Neural progenitor cell (in vitro differentiated cells): Measurements from ENCODE around the gene CYTL1. TPM values are rescaled to one million over a fixed set of nuclear protein-coding genes. Genes with fewer than 3 reads are reported as not detected.

ENCODE experiments used
- DNase-seq: peaks from one replicate; pipeline ENCODE4 v3.0.0-alpha.2; 2016; ENCODE audit warnings: low spot score
- H2AFZ ChIP-seq: fragments of 200-600 bp; sonication (generic); replicated peaks from 2 replicates; pipeline ENCODE4 v1.6.1; 2016; ENCODE audit warnings: antibody characterized with exemption
- H3F3A ChIP-seq: fragments of 200-600 bp; sonication (generic); 2 replicates; pipeline ENCODE4 v1.6.1; 2016; ENCODE audit warnings: antibody characterized with exemption, low read depth
- H3K27ac ChIP-seq: fragments of 200-600 bp; sonication (generic); 2 replicates; pipeline ENCODE4 v1.5.1; 2016; ENCODE audit warnings: mild to moderate bottlenecking
- H3K27me3 ChIP-seq: fragments of 200-600 bp; sonication (generic); 2 replicates; pipeline ENCODE4 v1.6.1; 2016; ENCODE audit warnings: mild to moderate bottlenecking, moderate library complexity
- H3K36me3 ChIP-seq: fragments of 200-600 bp; sonication (generic); 2 replicates; pipeline ENCODE4 v1.5.1; 2016
- H3K4me1 ChIP-seq: fragments of 200-600 bp; sonication (generic); 2 replicates; pipeline ENCODE4 v1.6.1; 2016; ENCODE audit warnings: mixed run types
- H3K4me2 ChIP-seq: fragments of 200-600 bp; sonication (generic); 2 replicates; pipeline ENCODE4 v1.6.1; 2016
- H3K4me3 ChIP-seq: fragments of 200-600 bp; sonication (generic); 2 replicates; pipeline ENCODE4 v1.5.1; 2016
- H3K79me2 ChIP-seq: fragments of 200-600 bp; sonication (generic); 2 replicates; pipeline ENCODE4 v1.6.1; 2016; ENCODE audit warnings: low read depth
- H3K9ac ChIP-seq: fragments of 200-600 bp; sonication (generic); 2 replicates; pipeline ENCODE4 v1.6.1; 2016
- H3K9me3 ChIP-seq: fragments of 200-600 bp; sonication (generic); 2 replicates; pipeline ENCODE4 v1.5.1; 2016; ENCODE audit warnings: low read depth
- H4K20me1 ChIP-seq: fragments of 200-600 bp; sonication (generic); 2 replicates; pipeline ENCODE4 v1.6.1; 2016; ENCODE audit warnings: low read depth
- H3K27ac Mint-ChIP-seq: 3 replicates; pipeline ENCODE4 v1.8.0; 2021; ENCODE audit warnings: mixed read lengths
- H3K27me3 Mint-ChIP-seq: 2 replicates; pipeline ENCODE4 v1.8.0; 2022; ENCODE audit warnings: low read depth, mild to moderate bottlenecking, inconsistent platforms, moderate library complexity, mixed read lengths; ENCODE audit not compliant: insufficient read depth
- H3K36me3 Mint-ChIP-seq: 3 replicates; pipeline ENCODE4 v1.8.0; 2021; ENCODE audit warnings: mixed read lengths
- H3K4me1 Mint-ChIP-seq: 3 replicates; pipeline ENCODE4 v1.8.0; 2021; ENCODE audit warnings: mixed read lengths
- H3K4me3 Mint-ChIP-seq: 3 replicates; pipeline ENCODE4 v1.8.0; 2021; ENCODE audit warnings: mild to moderate bottlenecking, moderate library complexity, mixed read lengths
- H3K9me3 Mint-ChIP-seq: 3 replicates; pipeline ENCODE4 v1.8.0; 2020; ENCODE audit warnings: mixed read lengths
- CTCF ChIP-seq: fragments of 200-600 bp; sonication (generic); IDR thresholded peaks from 2 replicates; pipeline ENCODE4 v1.5.1; 2017; ENCODE audit warnings: antibody characterized with exemption, mild to moderate bottlenecking
- EZH2 ChIP-seq: fragments of 200-600 bp; sonication (generic); IDR thresholded peaks from 2 replicates; pipeline ENCODE4 v1.6.1; 2017; ENCODE audit warnings: antibody characterized with exemption, mild to moderate bottlenecking, moderate library complexity
- EZH2phosphoT487 ChIP-seq: fragments of 200-600 bp; sonication (generic); IDR thresholded peaks from 2 replicates; pipeline ENCODE4 v1.6.1; 2017; ENCODE audit warnings: antibody characterized with exemption
- total RNA-seq: library from RNA; depleted of rRNA; stranded (reverse); fragments of >200 nt; gene quantifications from 2 replicates; pipeline ENCODE4 v1.2.3, GENCODE V29; 2015; ENCODE audit warnings: low replicate concordance

Gene CYTL1
- total RNA-seq, 1 donor from 2014 or later = 3.1 TPM

- no peak for DNase-seq
- Histone ChIP-seq H3K27me3 (no peaks in the 10 kb centered on the region), H3K36me3 (no peaks in the 10 kb centered on the region), H3K9ac (no peak overlapping the region), H3K79me2 (no peaks in the 10 kb centered on the region), H2AFZ (no peak overlapping the region), H3K9me3 (no peaks in the 10 kb centered on the region), H3K4me1 (no peaks in the 10 kb centered on the region), H3F3A (no peaks in the 10 kb centered on the region), H4K20me1 (no peaks in the 10 kb centered on the region), H3K4me3 (no peak overlapping the region), H3K27ac (no peak overlapping the region), H3K4me2 (no peak overlapping the region)
- Mint-ChIP-seq H3K4me1 (peaks cover 2% of the 10 kb centered on the region), H3K4me3 (no peak overlapping the region), H3K9me3 (no peaks in the 10 kb centered on the region), H3K27me3 (no peaks in the 10 kb centered on the region), H3K27ac (no peak overlapping the region), H3K36me3 (no peaks in the 10 kb centered on the region)
- no peak for TF ChIP-seq EZH2
- TF ChIP-seq CTCF = no peak
- TF ChIP-seq EZH2phosphoT487 = no peak
These were observed 6.3 kb downstream of the CYTL1 start for GRCh38 chr4:5012958-5013357.

GRCh38 chr4:5012244-5012898 is 6.9 kb downstream of the CYTL1 start:
- Histone ChIP-seq H3K9me3 (no peaks in the 10 kb centered on the region), H3K4me1 (no peaks in the 10 kb centered on the region), H3K9ac (no peak overlapping the region), H3F3A (no peaks in the 10 kb centered on the region), H2AFZ (no peak overlapping the region), H3K27ac (no peak overlapping the region), H3K27me3 (no peaks in the 10 kb centered on the region), H3K36me3 (no peaks in the 10 kb centered on the region), H3K79me2 (no peaks in the 10 kb centered on the region), H3K4me2 (no peak overlapping the region), H3K4me3 (no peak overlapping the region), H4K20me1 (no peaks in the 10 kb centered on the region)
- TF ChIP-seq CTCF = no peak
- TF ChIP-seq EZH2phosphoT487 = no peak
- no peak for TF ChIP-seq EZH2
- no peak for DNase-seq
- Mint-ChIP-seq H3K36me3 (no peaks in the 10 kb centered on the region), H3K27me3 (no peaks in the 10 kb centered on the region), H3K27ac (no peak overlapping the region), H3K4me3 (no peak overlapping the region), H3K9me3 (no peaks in the 10 kb centered on the region), H3K4me1 (no peaks in the 10 kb centered on the region)

- Histone ChIP-seq H4K20me1 (no peaks in the 10 kb centered on the region), H3F3A (no peaks in the 10 kb centered on the region), H3K27ac (no peak overlapping the region), H3K4me2 (no peak overlapping the region), H3K9ac (no peak overlapping the region), H3K36me3 (no peaks in the 10 kb centered on the region), H3K27me3 (no peaks in the 10 kb centered on the region), H3K9me3 (no peaks in the 10 kb centered on the region), H3K4me3 (no peak overlapping the region), H3K79me2 (no peaks in the 10 kb centered on the region), H3K4me1 (no peaks in the 10 kb centered on the region), H2AFZ (no peak overlapping the region)
- Mint-ChIP-seq H3K27me3 (no peaks in the 10 kb centered on the region), H3K27ac (no peak overlapping the region), H3K4me1 (no peaks in the 10 kb centered on the region), H3K36me3 (no peaks in the 10 kb centered on the region), H3K9me3 (no peaks in the 10 kb centered on the region), H3K4me3 (no peak overlapping the region)
- no peak for DNase-seq
- TF ChIP-seq CTCF (no peak), EZH2 (no peak), EZH2phosphoT487 (no peak)
These were observed 8.3 kb downstream of the CYTL1 start for GRCh38 chr4:5010984-5011383.
